GM10847 (cell line): ENCODE measurements around the gene CDON.

Experiments used
- POLR2A ChIP-seq: IDR thresholded peaks from 2 replicates; pipeline ENCODE4 v1.6.1; 2011; ENCODE audit not compliant: insufficient read length; ENCODE audit errors: extremely low read depth

Gene CDON

GRCh38 chr11:126100716-126101115 is 38.0 kb upstream of the CDON start:
- no peak for TF ChIP-seq POLR2A

GRCh38 chr11:126098204-126098769 is 35.6 kb upstream of the CDON start:
- no peak for TF ChIP-seq POLR2A

- no peak for TF ChIP-seq POLR2A
These were observed 33.1 kb upstream of the CDON start for GRCh38 chr11:126095745-126096144.

GRCh38 chr11:126090452-126090851 is 27.8 kb upstream of the CDON start:
- no peak for TF ChIP-seq POLR2A

- no peak for TF ChIP-seq POLR2A
These were observed 26.3 kb upstream of the CDON start for GRCh38 chr11:126088999-126089398.

GRCh38 chr11:126086248-126086647 is 23.6 kb upstream of the CDON start:
- TF ChIP-seq POLR2A = no peak

- no peak for TF ChIP-seq POLR2A
These were observed 21.9 kb upstream of the CDON start for GRCh38 chr11:126084608-126084912.

GRCh38 chr11:126083829-126084607 is 21.4 kb upstream of the CDON start:
- TF ChIP-seq POLR2A = no peak

- no peak for TF ChIP-seq POLR2A
These were observed 19.8 kb upstream of the CDON start for GRCh38 chr11:126082251-126083109.

GRCh38 chr11:126081915-126082250 is 19.2 kb upstream of the CDON start:
- no peak for TF ChIP-seq POLR2A

- no peak for TF ChIP-seq POLR2A
These were observed 17.7 kb upstream of the CDON start for GRCh38 chr11:126080161-126080941.

GRCh38 chr11:126079621-126080124 is 17.0 kb upstream of the CDON start:
- no peak for TF ChIP-seq POLR2A

- TF ChIP-seq POLR2A = no peak
These were observed 14.0 kb upstream of the CDON start for GRCh38 chr11:126076641-126077040.

GRCh38 chr11:126072801-126073594 is 10.3 kb upstream of the CDON start:
- TF ChIP-seq POLR2A = no peak

GRCh38 chr11:126072141-126072741 is 9.6 kb upstream of the CDON start:
- no peak for TF ChIP-seq POLR2A

- TF ChIP-seq POLR2A = no peak
These were observed 814 bp upstream of the CDON start for GRCh38 chr11:126063507-126063852.
